RWPE1 (cell line): ENCODE measurements around the gene EGFR.

ENCODE experiments used
- CTCF ChIA-PET: fragments of 350-600 bp; sonication (Branson Sonifier 250); formaldehyde crosslinking; extraction: SDS; loops from one replicate; lab custom pipeline; 2021; lab: Yijun Ruan, JAX
- POLR2A ChIA-PET: fragments of 400-600 bp; formaldehyde crosslinking; extraction: SDS; loops from one replicate; lab custom pipeline; 2020; ENCODE audit warnings: antibody characterized with exemption; ENCODE audit not compliant: low non-redundant PET; lab: Yijun Ruan, JAX
- DNase-seq: peaks from one replicate; pipeline ENCODE4 v3.0.0; 2012; ENCODE audit warnings: low spot score
- H3K27ac ChIP-seq: fragments of 450-650 bp; 2 replicates; pipeline ENCODE4 v1.5.1; 2017
- TF ChIP-seq, protein P1 (sequence below): fragments of 450-650 bp; conservative IDR thresholded peaks from 2 replicates; pipeline ENCODE4 v1.5.1; 2017; ENCODE audit warnings: low read depth, mild to moderate bottlenecking

The EGFR gene

GRCh38 chr7:55185321-55185802, 166.5 kb downstream of the EGFR start:
- DNase-seq, result no peak
- peak overlapping the region; percentile 85 for H3K27ac ChIP-seq
- TF ChIP-seq, protein P1, sequence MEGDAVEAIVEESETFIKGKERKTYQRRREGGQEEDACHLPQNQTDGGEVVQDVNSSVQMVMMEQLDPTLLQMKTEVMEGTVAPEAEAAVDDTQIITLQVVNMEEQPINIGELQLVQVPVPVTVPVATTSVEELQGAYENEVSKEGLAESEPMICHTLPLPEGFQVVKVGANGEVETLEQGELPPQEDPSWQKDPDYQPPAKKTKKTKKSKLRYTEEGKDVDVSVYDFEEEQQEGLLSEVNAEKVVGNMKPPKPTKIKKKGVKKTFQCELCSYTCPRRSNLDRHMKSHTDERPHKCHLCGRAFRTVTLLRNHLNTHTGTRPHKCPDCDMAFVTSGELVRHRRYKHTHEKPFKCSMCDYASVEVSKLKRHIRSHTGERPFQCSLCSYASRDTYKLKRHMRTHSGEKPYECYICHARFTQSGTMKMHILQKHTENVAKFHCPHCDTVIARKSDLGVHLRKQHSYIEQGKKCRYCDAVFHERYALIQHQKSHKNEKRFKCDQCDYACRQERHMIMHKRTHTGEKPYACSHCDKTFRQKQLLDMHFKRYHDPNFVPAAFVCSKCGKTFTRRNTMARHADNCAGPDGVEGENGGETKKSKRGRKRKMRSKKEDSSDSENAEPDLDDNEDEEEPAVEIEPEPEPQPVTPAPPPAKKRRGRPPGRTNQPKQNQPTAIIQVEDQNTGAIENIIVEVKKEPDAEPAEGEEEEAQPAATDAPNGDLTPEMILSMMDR, result no peak
- CTCF ChIA-PET, result interaction anchor here (1.0 kb wide), 1 partner anchor 397 kb away, joined by 3 read pairs; no protein-coding TSS in a partner anchor
- POLR2A ChIA-PET, result no interaction called here

GRCh38 chr7:55185941-55186609, 167.3 kb downstream of the EGFR start:
- DNase-seq, result peak; percentile 98
- TF ChIP-seq, protein P1, result no peak
- H3K27ac ChIP-seq, result peak overlapping the region; percentile 85
- ChIA-PET CTCF (interaction anchor here (0.6 to 1.3 kb wide), 5 partner anchors 9 to 398 kb away, joined by 3 to 6 read pairs (median 3); no protein-coding TSS in a partner anchor), POLR2A (no interaction called here)

DNA sequence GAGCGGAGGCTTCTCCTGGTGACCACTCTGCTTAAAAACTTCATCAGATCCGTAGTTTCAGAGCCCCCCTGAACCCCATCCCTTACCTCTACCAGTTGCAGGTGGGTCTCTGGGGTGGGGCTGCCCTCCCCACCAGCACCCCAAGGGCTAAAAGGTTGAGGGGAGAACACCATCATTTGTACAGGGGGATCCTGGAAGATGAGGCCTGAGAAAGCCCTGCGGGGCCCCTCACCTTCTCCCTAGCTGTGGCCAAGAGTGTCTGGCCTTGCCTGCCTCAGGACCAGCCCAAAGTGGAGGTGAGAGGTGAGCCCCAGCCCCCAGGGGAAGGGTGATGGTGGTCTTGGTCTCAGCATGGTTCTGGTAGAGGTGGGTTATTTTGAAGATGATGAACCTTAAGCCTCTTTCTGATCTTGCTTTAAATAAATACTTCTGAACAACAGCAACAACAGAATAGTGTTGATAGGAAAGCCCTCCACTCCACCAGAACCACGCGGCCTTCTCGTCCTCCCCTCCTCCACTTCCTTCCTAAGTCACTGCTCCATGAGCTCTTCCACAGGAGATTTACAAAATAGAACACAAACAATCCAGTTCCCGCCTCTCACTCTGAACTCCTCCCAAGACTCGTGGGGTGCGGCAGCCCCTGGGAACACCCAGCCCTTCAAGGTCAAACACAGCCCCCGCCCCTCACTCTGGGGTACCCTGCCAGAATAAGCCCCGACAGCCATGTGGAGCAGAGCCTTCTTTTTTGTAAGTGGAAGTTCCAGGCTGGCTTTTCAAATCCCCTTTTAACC, 169.1 kb downstream of the EGFR start:
- ChIA-PET CTCF (interaction anchor here (0.7 to 1.2 kb wide), 2 partner anchors 47 to 67 kb away, joined by 3 read pairs; no protein-coding TSS in a partner anchor), POLR2A (no interaction called here)
- H3K27ac ChIP-seq, result peak overlapping the region; percentile 85
- TF ChIP-seq, protein P1, result no peak
- DNase-seq, result no peak

DNA sequence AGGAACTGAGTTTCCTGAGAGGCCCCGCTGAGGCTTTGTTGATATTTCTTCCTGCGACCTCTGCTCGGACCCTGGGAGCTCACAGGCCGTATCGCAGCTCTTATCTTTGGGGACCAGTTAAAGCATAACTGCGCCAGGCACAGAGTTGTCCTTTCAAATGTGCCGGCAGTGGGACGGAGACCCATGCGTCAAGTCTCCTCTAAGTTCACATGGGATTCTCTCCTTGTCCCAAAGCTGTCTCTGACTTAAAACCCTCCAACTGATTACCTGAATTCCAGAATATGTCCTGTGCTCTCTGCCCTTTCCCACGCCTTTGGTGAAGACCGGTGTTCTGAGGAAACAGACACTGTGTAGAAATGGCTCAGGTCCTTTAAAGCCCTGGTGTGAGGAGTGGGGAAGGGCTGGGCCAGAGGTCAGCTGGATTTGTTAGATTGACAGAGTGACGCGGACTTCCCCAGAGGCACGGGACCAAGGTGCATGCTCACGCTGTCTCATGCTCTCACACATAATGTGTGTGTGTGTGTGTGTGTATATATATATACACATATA, 169.8 kb downstream of the EGFR start:
- no peak for DNase-seq
- POLR2A ChIA-PET, result no interaction called here
- TF ChIP-seq, protein P1, result no peak
- CTCF ChIA-PET, result interaction anchor here (1.2 kb wide), 1 partner anchor 66 kb away, joined by 3 read pairs; no protein-coding TSS in a partner anchor
- H3K27ac ChIP-seq, result peak overlapping the region; percentile 85

DNA sequence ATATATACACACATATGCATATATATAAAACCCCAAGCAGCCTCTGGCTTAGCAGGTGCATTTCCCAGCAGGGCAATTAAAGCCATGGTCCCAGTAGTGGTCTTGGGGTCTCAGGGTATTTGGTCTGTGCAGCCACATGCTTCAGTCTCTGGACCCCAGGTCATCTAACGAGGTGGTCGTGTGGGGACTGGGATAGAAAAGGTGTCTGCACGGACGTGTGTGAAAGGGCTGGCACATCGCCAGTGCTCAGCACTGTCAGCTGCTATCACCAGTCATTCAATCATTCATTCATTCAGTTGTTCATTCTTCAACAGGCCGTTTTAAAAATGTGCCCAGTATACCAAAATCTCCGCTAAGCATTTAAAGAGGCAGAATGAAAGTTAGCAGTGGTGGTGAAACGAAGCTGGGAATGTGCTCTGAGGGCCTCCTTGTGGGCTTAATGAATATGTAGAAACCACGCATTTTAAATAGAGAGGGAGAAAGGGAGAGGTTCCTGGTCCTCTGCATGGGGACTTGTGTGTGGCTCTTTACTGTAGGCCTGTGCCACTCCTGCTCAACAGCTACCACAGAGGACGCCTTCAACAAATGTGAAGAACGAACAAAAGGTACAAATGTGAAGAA, 170.4 kb downstream of the EGFR start:
- ChIA-PET CTCF (interaction anchor here (0.5 kb wide), 1 partner anchor 186 kb away, joined by 3 read pairs; no protein-coding TSS in a partner anchor), POLR2A (no interaction called here)
- TF ChIP-seq, protein P1, result no peak
- peak overlapping the region; percentile 85 for H3K27ac ChIP-seq
- no peak for DNase-seq
